Embryonic facial prominence (tissue), 1 donor: ENCODE results near the gene TTC23.

Experiments used
- DNase-seq: peaks from one replicate; pipeline ENCODE4 v3.0.0-alpha.2; 2016; ENCODE audit errors: extremely low spot score

TTC23 gene

DNA sequence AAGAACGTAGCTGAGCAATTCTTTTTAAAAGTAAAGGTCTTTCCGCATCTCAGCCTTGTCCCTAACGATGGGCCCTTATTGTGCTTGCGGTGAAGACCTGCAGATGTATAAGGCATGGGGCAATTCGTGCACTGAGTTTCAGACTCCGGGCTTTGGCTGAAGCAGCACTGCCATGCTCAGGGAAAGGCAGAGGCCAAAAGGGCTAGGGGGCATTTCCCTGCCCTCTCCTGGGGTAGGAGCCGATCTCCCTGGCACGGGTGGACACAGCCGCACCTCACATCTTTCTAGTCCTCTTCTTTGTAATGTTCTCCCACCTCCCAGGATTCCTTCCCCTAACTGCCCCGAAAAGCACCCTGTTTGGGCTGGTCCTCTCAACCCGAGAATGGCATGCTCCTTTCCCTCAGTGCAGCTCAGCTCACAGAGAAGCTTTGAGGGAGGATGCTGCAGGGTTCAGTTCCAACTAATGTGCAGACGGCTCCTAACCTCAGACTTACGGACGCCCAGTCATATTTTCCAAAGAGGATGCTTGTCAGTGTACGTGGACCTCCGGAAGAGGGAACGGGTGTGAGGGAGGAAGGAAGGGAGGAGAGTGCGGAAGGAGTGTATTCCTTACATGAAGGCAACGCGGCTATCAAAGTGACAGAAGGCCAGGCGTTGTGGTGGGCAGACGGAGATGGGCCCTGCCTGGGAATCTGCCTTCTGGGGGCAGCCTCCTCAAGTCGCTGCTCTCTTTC, 83.3 kb downstream of the TTC23 start:
- no peak for DNase-seq

DNA sequence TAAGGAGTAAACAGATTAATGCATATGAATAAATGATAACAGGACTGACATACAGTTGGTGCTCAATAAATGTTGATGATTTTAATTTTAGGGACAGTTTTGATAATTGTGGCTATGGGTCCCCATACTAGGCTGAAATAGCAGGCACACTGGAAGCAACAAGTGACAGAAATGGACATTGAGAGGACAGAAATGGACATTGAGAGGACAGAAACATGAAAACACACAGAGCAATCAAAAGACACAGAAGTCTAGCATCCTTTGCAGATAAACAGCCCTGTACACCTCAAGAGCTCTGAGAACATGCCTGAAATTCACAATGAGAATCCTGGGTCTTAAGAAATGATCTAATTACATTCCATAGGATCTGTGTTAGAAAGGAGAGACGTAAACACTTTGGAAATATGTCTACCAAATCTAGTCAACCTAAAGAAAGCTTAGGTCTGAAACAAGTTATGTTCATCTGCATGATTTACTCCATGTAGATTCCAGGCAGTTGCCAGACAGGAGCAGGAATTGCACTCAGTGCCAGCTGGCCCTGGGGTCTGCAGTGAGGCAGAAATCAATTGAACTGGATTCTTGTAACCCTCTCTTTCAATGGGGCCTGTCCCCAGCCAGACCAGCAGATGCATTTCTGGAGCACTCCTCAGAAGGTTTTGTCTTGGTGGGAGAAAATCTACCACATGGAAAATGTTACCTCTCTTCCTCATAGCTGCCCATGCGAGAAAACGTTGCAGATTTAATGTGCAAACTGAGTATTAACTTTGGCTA, 84.2 kb downstream of the TTC23 start:
- no peak for DNase-seq

DNA sequence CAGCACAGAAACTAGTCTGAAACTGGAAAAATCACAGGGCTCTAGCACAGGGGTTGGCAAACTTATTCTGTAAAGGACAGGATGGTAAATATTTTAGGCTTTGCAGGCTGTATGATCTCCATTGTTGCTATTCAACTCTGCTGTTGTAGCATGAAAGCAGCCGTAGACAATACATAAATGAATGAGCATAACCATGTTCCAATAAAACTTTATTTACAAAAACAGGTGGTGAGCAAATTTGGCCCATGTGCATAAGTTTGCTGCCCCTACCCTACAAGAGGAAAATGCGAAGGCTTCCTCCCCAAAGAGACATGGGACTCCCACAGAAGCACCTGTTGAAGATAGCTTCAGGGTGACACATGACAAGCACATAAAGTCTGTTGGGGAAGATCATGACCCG, 85.3 kb downstream of the TTC23 start:
- DNase-seq: no peak

DNA sequence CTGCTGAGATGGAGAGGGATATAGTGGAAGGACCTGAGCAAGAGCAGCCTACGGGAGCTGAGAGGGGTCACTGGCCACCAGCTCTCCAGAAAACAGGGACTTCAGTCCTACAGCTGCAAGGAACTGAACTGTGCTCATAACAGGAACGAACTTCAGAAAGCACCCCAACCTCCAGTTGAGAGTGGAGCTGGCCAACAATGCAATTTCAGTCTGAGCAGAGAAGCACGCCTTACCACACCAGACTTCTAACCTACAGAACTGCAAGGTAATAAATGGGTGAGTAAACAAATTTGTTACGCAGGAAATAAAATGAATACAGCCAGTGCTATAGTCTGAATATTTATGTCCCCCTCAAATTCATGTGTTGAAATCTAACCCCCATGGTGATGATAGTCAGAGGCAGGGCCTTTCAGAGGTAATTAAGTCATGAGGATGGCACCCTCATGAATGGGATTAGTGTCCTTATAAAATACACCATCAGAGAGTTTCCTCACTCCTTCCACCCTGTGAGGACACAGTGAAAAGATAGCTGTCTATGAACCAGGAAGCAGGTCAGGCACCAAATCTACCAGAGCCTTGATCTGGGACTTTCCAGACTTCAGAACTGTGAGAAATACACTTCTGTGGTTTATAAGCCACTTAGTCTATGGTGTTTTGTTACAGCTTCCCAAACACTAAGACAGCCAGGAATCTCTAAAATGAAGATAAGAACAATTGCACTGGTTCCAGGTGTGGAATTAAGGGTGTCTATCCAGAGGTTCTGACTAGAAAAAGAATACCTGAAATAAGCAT, 85.9 kb downstream of the TTC23 start:
- DNase-seq: no peak

DNA sequence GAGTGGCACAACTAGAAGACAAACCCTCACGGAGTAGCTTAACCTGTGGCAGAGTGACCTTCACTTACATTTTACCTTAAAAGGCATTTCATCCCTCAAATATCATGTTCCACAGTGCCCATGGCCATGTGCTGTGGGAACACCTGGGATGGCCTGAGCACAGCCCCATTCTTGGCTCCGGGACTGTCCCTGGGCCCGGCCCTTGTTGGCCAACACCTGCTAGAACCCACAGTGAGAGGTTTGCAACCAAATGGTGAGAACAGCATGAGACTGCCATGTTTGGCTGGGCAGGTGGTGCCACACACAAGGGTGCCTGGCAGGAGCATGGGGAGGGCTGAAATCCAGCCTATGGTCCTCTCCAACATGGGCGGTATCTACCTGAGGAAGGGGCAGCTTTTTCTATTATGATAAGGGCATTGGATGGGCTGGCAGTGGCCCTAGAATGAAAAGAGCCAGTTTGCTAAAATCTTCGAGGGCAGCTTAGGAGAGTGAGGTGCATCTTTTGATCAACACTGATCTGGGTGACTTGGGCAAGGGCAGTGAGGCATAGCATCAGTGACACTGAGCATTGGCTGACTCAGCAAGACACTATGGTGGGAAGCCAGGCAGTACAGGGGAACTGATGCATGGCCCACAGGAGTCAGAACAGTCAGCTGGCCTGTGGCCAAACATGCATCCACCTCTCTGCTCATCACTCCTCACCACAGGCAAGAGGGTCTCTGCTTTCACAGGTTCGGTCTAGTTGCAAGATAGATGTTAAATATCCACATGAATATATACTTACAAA, 90.6 kb downstream of the TTC23 start:
- DNase-seq: no peak

DNA sequence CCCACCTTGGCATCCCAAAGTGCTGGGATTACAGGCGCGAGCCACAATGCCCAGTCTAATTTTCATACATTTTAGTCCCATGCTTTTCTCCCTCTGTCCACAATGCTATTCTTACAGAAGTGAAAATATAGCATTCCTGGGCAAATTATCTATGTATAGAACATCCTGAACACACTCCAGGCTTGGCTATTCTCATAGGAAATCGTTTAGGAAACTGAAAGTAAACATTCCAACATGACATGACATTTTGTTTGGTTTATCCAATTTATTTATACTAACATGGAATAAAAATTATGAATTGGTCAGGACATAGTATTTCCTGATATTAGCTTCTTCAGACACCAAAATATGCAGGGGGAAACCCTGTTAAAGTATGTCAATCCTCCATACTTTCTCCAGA, 91.9 kb downstream of the TTC23 start:
- DNase-seq: no peak

DNA sequence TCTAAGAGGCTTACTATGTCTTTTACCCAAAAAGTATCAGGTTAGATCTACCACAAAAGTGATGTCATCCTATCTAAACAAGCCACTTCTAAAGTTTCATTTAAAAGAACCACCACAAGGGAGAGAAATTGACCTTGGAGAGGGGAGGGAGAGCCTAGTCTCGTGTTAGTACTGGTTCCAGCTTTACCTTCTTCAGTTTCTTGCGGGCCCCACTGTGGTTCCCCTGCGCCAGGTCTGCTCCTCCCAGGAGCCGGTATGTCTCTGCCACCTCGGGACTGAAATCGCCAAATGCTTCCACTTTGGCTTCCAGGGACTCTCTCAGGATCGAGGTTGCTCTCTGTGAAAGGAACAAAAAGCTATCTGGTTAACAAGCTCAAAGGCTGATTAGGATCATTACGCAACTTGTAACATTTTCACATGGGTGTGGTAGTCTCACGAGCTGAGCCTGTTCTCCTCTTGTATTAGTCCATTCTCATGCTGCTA, 93.4 kb downstream of the TTC23 start:
- no peak for DNase-seq

DNA sequence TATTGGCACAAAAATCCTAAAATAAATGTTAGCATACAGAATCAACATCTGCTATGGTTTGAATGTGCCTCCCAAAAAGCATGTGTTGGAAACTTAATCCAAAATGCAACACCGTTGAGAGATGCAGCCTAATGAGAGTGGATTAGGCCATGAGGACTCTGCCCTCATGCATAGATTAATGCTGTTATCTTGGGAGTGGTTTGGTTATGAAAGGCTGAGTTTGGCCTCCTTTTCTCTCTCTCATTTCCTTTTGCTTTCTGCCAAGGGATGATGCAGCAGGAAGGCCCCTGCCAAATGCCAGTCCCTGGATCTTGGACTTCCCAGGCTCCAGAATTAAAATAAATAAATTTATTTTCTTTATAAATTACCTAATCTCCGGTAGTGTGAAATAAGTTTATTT, 95.1 kb downstream of the TTC23 start:
- DNase-seq: no peak

DNA sequence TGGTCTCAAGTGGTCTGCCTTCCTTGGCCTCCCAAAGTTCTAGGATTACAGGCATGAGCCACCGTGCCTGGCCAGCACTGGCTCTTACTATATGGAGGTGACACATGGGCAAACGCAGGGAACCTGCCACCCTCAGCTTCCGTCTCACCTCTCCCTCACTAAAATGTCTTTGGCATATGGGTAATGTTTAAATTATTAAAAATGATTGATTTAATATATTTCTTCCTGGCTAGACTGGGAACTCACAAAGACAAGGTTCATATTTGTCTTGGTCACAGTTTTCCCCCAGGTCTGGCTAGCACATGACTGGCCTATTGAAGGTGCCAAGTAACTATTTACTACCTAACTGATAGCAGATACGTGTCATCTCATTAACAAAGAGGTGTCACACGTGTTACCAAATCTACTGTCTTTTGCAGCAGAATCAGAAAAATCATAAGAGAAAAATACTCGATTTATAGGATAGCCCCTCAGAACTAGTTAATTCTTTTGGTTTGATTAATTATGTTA, 96.3 kb downstream of the TTC23 start:
- no peak for DNase-seq

DNA sequence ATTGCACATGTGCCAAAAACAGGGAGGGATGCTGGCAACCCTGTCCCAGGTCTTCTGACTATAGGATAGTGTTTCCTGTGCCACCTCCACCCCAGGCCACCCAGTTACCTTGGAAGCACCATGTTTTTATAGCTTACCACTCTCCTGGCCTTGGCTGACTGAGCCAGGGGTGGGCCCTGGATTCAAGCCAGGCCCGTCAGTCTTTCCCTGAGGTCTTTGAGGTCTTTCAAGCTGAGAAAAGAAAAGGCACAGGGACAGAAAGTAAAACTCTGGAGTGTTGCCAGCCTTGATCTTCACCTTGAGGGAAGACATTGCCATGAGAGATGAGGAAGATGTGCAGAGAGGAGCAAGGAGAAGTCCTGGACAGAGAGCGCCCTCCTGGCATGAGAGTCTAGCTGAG, 98.2 kb downstream of the TTC23 start:
- DNase-seq: no peak

DNA sequence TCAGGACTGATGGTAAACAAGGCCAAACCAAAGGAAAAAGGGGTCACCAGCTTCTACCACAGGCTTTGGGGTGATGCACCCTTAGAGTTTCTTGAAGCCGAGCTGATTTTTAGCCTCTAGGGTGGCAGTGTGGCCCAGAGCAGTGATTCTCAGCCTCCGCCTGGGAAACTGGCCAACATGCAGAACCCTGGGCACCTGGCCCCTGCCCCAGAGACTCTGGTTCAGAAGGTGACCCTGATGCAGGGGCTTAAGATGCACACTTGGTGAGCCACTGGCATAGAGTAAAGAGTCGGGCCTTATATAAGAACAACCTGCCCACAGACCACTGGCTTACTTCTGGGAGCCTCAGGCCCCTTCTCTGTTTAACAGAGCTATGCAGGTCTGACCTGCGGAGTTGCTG, 100.0 kb downstream of the TTC23 start:
- DNase-seq: no peak

DNA sequence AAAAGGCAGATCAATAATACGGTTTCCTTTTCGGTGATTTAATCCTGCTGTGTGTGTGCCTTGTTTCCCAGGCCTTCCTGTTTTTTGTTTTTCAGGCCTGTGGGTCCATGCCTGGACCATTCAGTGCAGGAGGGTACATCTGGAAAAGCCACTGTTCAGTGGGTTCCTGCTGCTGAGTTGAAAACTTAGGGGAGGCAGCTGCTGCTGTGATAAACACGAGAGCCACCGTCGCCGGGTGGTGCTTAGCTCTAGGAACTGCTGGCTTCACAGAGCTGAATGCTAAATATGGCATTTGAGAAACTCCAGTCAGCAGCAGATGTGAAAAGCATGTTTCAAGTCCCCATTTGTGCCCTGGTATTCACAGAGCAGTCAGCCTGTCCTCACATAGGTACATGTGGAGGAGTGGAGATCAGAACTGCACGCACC, 100.5 kb downstream of the TTC23 start:
- no peak for DNase-seq

DNA sequence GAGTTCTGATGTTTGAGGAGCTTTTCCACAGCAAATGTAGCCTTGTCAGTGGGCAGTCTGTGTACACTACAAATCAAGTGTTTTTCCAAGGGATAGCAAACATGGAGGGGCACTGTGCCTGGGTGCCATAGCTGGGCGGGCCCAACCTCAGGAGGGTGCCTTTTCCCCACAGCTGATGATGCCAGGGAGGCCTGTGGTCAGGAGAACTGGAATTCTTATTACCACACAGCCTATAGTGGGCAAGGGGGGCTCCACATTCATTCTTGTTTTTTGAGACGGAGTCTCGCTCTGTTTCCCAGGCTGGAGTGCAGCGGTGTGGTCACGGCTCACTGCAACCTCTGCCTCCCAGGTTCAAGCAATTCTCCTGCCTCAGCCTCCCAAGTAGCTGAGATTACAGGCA, 102.7 kb downstream of the TTC23 start:
- DNase-seq: no peak

DNA sequence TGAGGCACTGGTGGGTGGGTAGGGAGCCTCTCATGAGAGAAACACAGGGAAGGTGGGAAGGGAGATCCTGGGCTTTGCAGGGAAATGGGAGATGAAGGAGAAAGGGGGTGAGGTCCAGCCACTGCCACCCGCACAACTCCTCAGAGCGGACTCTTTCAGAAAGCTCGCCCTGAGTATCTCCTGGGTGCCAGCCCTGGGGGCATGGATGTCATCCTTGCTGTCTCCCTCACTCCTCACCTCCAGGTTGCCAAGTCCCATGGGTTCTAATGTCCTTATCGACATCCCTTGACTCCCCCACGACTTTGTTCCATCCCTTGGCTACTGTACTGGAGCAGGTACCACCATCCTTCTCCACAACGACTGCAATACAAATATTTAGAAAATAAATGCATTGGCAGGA, 103.6 kb downstream of the TTC23 start:
- DNase-seq: no peak

DNA sequence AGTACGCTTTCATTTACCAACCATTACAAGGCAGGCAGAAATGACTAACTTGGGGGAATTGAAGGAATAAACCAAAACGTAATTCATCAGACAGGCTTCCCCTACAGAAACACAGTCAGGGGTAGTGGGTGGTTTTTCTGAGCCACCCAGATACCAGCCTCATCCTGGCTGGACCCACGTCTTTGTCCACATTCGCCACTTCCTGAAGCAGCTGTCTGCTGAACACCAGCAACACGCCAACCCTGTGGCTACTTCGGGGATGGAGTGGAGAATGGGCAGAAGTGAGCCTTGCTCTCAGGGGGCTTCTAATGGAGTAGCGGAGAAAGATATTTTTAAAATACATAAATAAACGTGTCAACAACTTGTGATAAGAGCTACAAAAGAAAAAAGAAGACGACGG, 104.4 kb downstream of the TTC23 start:
- no peak for DNase-seq

DNA sequence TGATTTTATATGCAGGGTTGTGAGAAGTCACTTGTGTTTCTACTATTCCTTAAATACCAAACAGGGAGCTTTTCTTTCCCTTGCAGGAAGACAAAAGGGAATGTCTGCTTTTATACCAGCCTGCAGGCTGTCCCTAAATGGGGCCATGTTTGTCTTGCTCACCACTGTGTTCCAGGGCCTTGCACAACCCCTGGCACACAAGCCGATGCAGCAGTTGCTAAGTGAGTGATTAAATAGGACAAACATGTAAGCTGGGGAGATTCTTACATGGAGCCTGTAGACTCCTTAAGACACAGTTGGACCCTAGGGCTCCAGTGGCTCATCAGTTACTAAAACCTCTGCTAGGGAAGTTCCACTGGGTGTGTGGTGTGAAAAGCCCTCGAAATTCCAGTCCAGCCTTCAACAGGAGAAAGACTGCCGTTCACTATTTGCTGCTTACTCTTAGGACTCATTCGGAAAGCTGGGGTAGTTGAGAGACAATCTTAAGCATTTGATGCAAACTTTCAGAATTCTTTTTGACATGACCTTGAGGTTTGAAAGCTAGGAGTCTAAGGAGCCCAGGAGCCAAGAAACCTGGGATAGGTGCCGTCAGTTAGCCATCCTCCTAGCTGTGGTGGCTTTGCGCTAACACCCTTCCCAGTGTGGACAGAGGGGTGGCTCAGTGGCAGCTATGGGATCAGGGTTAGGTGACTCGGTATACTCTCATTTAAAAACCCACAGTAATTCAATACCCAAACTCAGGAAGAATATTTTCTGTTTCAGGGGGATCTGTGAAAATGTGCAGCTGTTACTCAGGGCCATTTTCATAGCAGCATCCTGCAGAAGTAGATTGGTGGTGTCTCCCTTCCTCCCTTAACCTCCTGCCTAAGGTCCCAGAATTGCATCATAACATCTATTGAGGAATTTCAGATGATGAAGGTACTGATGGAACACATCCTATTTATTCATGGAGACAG, 105.4 kb downstream of the TTC23 start:
- DNase-seq: no peak

DNA sequence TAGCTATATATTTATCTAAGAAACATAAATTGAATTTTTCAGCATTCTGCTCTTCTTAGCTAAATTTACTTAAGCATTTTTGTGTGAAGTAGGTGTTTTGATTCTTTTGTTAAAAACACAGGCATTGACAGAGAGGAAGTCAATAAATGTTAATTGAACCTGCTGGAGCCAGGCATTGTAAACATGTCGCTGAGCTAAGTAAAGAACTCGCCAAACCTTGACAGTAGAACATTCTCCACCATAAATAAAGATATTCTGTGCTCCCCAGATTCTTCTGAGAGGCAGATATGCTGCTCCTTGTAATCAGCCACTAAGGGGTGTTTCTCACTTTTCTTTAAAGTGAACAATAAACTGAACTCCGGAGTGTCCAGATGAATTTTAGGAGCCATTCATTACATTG, 106.1 kb downstream of the TTC23 start:
- no peak for DNase-seq

DNA sequence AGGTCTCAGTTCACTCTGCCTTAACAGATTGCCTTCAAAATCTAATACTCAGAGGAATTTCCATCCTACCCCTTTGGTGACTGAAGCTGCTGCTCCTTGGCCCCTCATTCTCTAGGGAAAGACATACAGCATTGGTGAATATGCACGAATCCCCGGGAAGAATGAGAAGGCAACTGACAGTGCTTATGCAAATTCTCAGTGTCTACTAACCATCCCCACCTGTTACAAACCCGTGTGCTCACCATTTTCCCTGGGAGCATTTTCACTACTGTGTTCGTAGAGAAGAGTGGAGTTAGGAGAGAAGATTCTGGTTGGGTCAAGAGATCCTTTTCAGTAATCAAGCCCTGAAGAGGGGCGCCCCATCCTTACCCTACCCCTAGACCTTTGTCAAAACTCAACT, 106.8 kb downstream of the TTC23 start:
- DNase-seq: no peak

DNA sequence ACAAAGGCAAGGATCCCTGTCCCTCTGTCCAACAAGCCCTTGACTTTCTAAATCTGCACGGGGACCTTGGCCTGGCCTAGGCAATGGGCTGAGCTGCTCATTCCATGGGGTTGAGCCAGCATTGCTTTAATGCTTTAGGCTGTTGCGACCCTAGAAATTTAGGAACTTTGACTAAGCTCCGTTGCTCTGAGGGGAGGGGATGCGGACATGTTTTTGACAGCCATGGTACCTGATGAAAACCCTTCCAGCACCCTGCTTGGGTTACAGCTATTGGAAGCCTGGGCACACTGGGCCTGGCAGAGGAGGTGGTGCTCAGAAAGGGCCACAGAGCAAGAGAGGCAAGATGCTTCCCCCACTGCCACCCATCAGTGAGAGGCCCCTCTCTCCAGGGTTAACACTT, 107.4 kb downstream of the TTC23 start:
- no peak for DNase-seq

DNA sequence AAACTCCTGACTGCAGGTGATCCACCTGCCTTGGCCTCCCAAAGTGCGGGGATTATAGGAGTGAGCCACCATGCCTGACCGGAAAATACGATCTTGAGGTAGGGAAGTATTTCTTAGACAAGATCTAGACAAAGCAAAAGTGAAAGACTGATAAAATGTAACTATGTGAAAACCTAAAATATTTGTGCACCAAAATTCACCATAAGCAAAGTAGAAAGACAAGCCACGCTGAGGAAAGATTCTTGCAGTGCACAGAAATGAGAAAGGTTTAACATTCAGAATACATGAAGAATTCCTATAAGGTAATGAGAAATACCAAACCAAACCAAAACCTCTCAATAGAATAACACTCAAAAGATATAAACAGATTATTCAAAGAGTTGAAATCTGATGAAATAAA, 108.8 kb downstream of the TTC23 start:
- DNase-seq: no peak
